Cerebellar cortex (tissue), 1 donor: Measurements from ENCODE around the gene LYPD4.
A peak's percentile ranks its signal among the peaks of the same experiment; 100 is the strongest.
"Not testable (repeated sequence)": the region's sequence is repeated elsewhere in the genome, so short reads cannot be mapped to it uniquely, and the experiment has no call there.

Source experiments
- DNase-seq: peaks from one replicate; pipeline ENCODE4 v3.0.0-alpha.2; 2015; ENCODE audit warnings: low spot score

LYPD4 gene

GRCh38 chr19:41799444-41800000, 45.0 kb downstream of the LYPD4 start:
- DNase-seq, result no peak

- no peak for DNase-seq
These were observed 47.6 kb downstream of the LYPD4 start for GRCh38 chr19:41796901-41797300.

- no peak for DNase-seq
These were observed 48.1 kb downstream of the LYPD4 start, which contains the start of gene CEACAM3 for GRCh38 chr19:41796362-41796761. TSS of gene CEACAM3 (plus strand) at chr19:41796587. CDS start at chr19:41796678, 91 bp downstream.

GRCh38 chr19:41795031-41795461, 49.4 kb downstream of the LYPD4 start:
- DNase-seq, result peak; percentile 26

DNA sequence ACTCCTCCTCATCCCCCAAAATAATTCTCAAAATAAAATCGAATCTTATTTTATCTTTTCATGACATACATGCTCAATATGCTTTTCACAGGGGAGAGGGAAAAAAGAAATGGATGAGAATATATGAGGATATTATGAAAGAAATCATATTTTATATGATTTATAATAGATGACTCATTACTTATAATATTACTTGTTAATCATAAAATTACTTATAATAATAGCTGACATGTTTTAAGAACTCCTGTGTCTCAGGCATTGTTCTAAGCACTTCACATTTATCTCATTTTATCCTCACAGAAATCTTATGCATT, 51.1 kb downstream of the LYPD4 start:
- no peak for DNase-seq

DNA sequence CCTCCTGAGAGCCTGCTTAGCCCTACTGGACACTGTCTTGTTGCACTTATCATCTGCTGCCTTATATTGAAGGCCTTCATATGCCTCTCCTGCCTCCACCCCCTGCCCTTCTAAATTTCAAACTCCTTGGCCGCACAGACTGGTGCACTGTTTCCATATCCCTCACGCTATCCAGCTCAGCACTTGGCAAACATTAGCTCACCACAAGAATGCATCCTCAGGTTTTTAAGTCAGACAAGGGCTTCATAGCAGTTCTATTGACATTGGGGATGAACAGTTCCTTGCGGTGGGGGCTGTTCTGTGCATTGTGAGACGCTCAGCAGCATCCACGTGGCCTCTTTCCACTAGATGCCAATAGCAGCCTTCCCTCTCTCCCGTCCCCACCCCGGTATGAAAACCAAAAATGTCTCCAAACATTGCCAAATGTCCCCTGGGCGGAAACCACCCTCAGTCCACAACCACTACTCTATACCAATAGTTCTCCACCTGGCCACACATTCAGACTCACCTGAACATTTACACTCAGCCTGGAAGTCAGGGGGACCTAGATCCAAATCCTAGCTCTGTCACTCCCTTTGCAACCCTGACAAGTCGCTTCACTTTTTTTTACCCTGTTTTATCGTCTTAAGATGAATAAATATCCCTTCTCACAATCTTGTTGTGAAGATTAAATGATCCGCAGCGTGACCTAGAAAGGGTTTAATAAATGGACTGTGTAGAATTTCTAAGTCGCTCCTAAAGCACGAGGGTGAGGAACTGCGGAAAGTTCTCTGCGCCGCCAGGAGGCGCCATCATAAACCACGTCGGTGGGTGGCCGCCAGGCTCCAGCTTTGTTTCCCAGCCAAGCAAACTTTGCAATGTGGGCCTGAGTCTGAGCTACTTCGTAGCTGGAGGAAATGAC, 51.7 kb downstream of the LYPD4 start:
- DNase-seq, result peak; percentile 37

DNA sequence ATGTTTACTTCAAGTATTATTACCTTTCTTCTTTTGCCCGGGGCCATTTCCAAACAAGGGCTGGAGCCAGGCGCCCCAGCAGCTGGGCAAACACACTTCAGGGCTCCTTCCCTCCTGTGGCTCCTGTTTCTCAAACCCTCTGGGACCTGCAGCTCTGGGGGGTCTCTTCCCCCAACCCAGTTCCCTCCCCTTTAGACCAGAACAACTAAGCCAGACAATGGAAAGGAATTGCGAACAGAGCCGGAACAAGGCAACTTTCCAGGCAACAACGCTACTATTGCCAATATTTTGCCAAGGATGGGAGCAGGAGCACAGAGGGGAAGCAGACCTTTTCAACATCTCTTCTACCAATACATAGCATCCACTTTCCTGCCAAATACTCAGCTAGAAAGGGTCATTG, 55.4 kb downstream of the LYPD4 start:
- DNase-seq, result not testable (repeated sequence)

DNA sequence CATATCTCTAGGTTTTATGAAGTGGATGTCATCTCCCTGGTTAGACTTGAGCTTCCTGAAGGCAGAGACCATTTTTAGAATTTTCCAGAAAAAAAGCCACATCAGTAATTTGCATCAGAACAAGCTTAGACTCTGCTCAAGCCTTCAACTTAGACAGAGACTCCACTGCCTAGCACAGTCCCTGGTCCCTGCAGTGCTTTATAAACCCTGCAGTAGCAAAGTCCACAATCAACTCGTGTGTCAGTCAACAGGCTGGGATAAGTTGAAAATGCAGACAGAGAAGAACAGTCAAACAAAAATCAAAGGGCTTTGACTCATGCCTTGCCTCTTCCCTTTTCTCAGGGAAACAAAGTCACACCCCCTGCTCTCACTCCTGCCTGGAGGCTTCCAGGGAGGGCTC, 56.0 kb downstream of the LYPD4 start:
- not testable (repeated sequence) for DNase-seq
